K562 (cell line): ENCODE data around the gene OSBP2. TPM values are rescaled to one million over a fixed set of nuclear protein-coding genes. Genes with fewer than 3 reads are reported as not detected.

Experiments
- ATAC-seq: fragments of 200-7000 bp; cut with Tn5 transposase; 3 replicates; pipeline ENCODE4 v1.9.1; 2020; ENCODE audit warnings: moderate library complexity
- BruUV-seq: library from RNA; stranded (reverse); fragments of 400-500 nt; replicated peaks from 2 replicates; lab custom pipeline; 2021; lab: Mats Ljungman, UMichigan
- CTCF ChIA-PET: fragments of 300-600 bp; formaldehyde crosslinking; extraction: SDS; loops from one replicate; lab custom pipeline; 2021; ENCODE audit warnings: low intra/inter-chr PET ratio; lab: Yijun Ruan, JAX
- POLR2A ChIA-PET: fragments of 300-600, 350-650 bp; sonication (Branson Sonifier 250); formaldehyde crosslinking; extraction: SDS; loops from one replicate; lab custom pipeline; 2021; ENCODE audit warnings: antibody characterized with exemption, inconsistent platforms; lab: Yijun Ruan, JAX
- DNase-seq, 4 experiments: peaks; one replicate each; pipeline versions ENCODE4 v3.0.0 to v3.0.0-alpha.2; 2011 to 2018; ENCODE audit warnings: low spot score in 3 of 4, mixed read lengths in 3 of 4; ENCODE audit errors: extremely low read depth in 1 of 4
- FAIRE-seq: peaks from 2 replicates; lab custom pipeline; 2011; peaks lifted over from hg19 to GRCh38; lab: Jason Lieb, UNC
- H2AFZ ChIP-seq: 2 replicates; pipeline ENCODE4 v1.6.0; 2011; ENCODE audit warnings: low read depth, low read length, control low read depth, inconsistent platforms
- H3K27ac ChIP-seq: fragments of 200-600 bp; 3 replicates; pipeline ENCODE4 v1.8.0; 2011; ENCODE audit warnings: low read depth, mild to moderate bottlenecking, control low read depth, inconsistent platforms, low read length, moderate library complexity, mixed read lengths; ENCODE audit errors: extremely low read depth
- H3K27me3 ChIP-seq, 2 experiments: fragments of 300-600 bp in 1 of 2; 2 replicates in 1 of 2; 3 replicates in 1 of 2; pipeline versions ENCODE4 v1.6.0 to v1.8.0; 2011; ENCODE audit warnings: inconsistent platforms in 2 of 2, low read length in 2 of 2, mild to moderate bottlenecking in 1 of 2, mixed read lengths in 1 of 2, moderate library complexity in 1 of 2; ENCODE audit not compliant: control insufficient read depth in 2 of 2, insufficient read depth in 2 of 2
- H3K36me3 ChIP-seq: fragments of 300-600 bp; 3 replicates; pipeline ENCODE4 v1.8.0; 2011; ENCODE audit warnings: mild to moderate bottlenecking, low read length, inconsistent platforms; ENCODE audit not compliant: control insufficient read depth, insufficient read depth
- H3K4me1 ChIP-seq, 2 experiments: fragments of 200-600 bp in 1 of 2; replicated peaks in 1 of 2; 2 replicates in 1 of 2; 3 replicates in 1 of 2; pipeline versions ENCODE4 v1.5.1 to v1.8.0; 2011; ENCODE audit warnings: inconsistent platforms in 2 of 2, low read length in 2 of 2, mild to moderate bottlenecking in 1 of 2, mixed read lengths in 1 of 2, moderate library complexity in 1 of 2; ENCODE audit not compliant: control insufficient read depth in 2 of 2, insufficient read depth in 2 of 2
- H3K4me2 ChIP-seq: 2 replicates; pipeline ENCODE4 v1.6.1; 2011; ENCODE audit warnings: low read length, control low read depth, inconsistent platforms, mixed read lengths; ENCODE audit not compliant: insufficient read depth
- H3K4me3 ChIP-seq: fragments of 200-600 bp; sonication (generic), shearing (Covaris generic); 2 replicates; pipeline ENCODE4 v1.5.1; 2016; ENCODE audit warnings: control low read depth, inconsistent platforms
- H3K79me2 ChIP-seq: fragments of 200-600 bp; 3 replicates; pipeline ENCODE4 v1.8.0; 2011; ENCODE audit warnings: low read length, inconsistent platforms; ENCODE audit not compliant: control insufficient read depth, insufficient read depth
- H3K9ac ChIP-seq, 2 experiments: 2 replicates each; pipeline versions ENCODE4 v1.6.0 to v1.6.1; 2011; ENCODE audit warnings: low read depth in 2 of 2, low read length in 2 of 2, control low read depth in 1 of 2, inconsistent platforms in 1 of 2, mild to moderate bottlenecking in 1 of 2, mixed read lengths in 1 of 2; ENCODE audit not compliant: insufficient read depth in 1 of 2
- H3K9me1 ChIP-seq: one replicate; pipeline ENCODE4 v1.6.0; 2011; ENCODE audit warnings: inconsistent platforms, mild to moderate bottlenecking, low read length, moderate library complexity; ENCODE audit not compliant: control insufficient read depth, insufficient read depth
- H3K9me3 ChIP-seq: replicated peaks from 2 replicates; pipeline ENCODE4 v1.5.1; 2011; ENCODE audit warnings: low read depth, low read length, inconsistent platforms; ENCODE audit not compliant: control insufficient read depth, insufficient read depth
- H4K20me1 ChIP-seq: replicated peaks from 2 replicates; pipeline ENCODE4 v1.6.1; 2011; ENCODE audit warnings: low read length, inconsistent platforms, mixed read lengths; ENCODE audit not compliant: control insufficient read depth, insufficient read depth
- ARID2 ChIP-seq: fragments of 450-650 bp; IDR thresholded peaks from 2 replicates; pipeline ENCODE4 v1.6.1; 2017; ENCODE audit warnings: antibody characterized with exemption, mild to moderate bottlenecking
- CC2D1A ChIP-seq: fragments of 450-650 bp; IDR thresholded peaks from 2 replicates; pipeline ENCODE4 v1.6.1; 2017; ENCODE audit warnings: mild to moderate bottlenecking
- CTCF ChIP-seq, 3 experiments: IDR thresholded peaks in 2 of 3; conservative IDR thresholded peaks in 1 of 3; 2 replicates each; pipeline ENCODE4 v1.5.1; 2011 to 2012; ENCODE audit warnings: low read length in 3 of 3, mild to moderate bottlenecking in 3 of 3, control low read depth in 2 of 3, improper control_type of control experiment in 1 of 3, inconsistent platforms in 1 of 3, low read depth in 1 of 3, mixed read lengths in 1 of 3, moderate library complexity in 1 of 3; ENCODE audit not compliant: insufficient read depth in 2 of 3
- ELF2 ChIP-seq: fragments of 250-450 bp; sonication (Bioruptor Pico); IDR thresholded peaks from 2 replicates; pipeline ENCODE4 v1.5.0; 2021; ENCODE audit warnings: mild to moderate bottlenecking
- ETS1 ChIP-seq: conservative IDR thresholded peaks from 2 replicates; pipeline ENCODE4 v1.6.1; 2011; ENCODE audit warnings: low read depth, mild to moderate bottlenecking, low read length; ENCODE audit not compliant: control insufficient read depth
- ETV1 ChIP-seq: fragments of 450-650 bp; conservative IDR thresholded peaks from 2 replicates; pipeline ENCODE4 v1.6.1; 2016; ENCODE audit warnings: missing genetic modification characterization, control low read depth, low read depth, missing compliant biosample characterization
- EZH2 ChIP-seq: IDR thresholded peaks from 2 replicates; pipeline ENCODE4 v1.6.1; 2012; ENCODE audit warnings: low read depth, mild to moderate bottlenecking, inconsistent platforms, low read length, borderline replicate concordance
- GATAD2B ChIP-seq: fragments of 450-650 bp; IDR thresholded peaks from 2 replicates; pipeline ENCODE4 v1.6.1; 2017; ENCODE audit warnings: mild to moderate bottlenecking, borderline replicate concordance
- PTBP1 ChIP-seq: fragments of 200-400 bp; formaldehyde crosslinking; IDR thresholded peaks from 2 replicates; pipeline ENCODE4 v1.6.1; 2017; ENCODE audit warnings: low read depth, low read length
- SMC3 ChIP-seq: conservative IDR thresholded peaks from 2 replicates; pipeline ENCODE4 v1.6.1; 2011; ENCODE audit warnings: low read depth, low read length, improper control_type of control experiment; ENCODE audit not compliant: insufficient read depth
- SRSF9 ChIP-seq: fragments of 200-400 bp; formaldehyde crosslinking; IDR thresholded peaks from 2 replicates; pipeline ENCODE4 v1.6.1; 2017; ENCODE audit warnings: low read depth, low read length, borderline replicate concordance
- STAG1 ChIP-seq: sonication (generic); formaldehyde crosslinking; IDR thresholded peaks from 2 replicates; pipeline ENCODE4 v1.5.0; 2020; ENCODE audit warnings: missing genetic modification reagents, borderline replicate concordance
- THAP12 ChIP-seq: fragments of 250-450 bp; sonication (Bioruptor Pico); IDR thresholded peaks from 2 replicates; pipeline ENCODE4 v1.9.0; 2021; ENCODE audit warnings: mild to moderate bottlenecking, inconsistent platforms
- XRCC4 ChIP-seq: IDR thresholded peaks from one replicate; pipeline ENCODE4 v1.6.1; 2011; ENCODE audit not compliant: insufficient read depth, insufficient read length; ENCODE audit errors: extremely low read depth
- WGBS: fragments of 100-300 bp; shearing (Covaris generic); methylation state at CpG from one replicate; pipeline ENCODE4 v1.1.6; 2016; ENCODE audit warnings: low coverage, mixed read lengths; ENCODE audit not compliant: insufficient coverage; ENCODE audit errors: missing lambda C conversion rate; 5-methylcytosine and 5-hydroxymethylcytosine counted together
- in situ Hi-C: fragments of 300-500 bp; cut with MboI; formaldehyde crosslinking; loops from 4 replicates; pipeline ENCODE4 v1.15.0; 2018; ENCODE audit warnings: inconsistent platforms, mixed read lengths
- intact Hi-C: fragments of 100-400 bp; cut with micrococcal nuclease; formaldehyde crosslinking; loops from 2 replicates; pipeline ENCODE4 v1.14.2; 2022
- polyA plus RNA-seq, 8 experiments: library from polyadenylated mRNA; depleted of rRNA in 4 of 8; stranded (reverse) in 5 of 8; unstranded in 3 of 8; fragments of >200 nt; fragmentation: Nextera tagmentation in 2 of 8; fragmentation: Illumina TruSeq in 1 of 8; extraction: Ambion mirVana in 2 of 8; extraction: Trizol in 1 of 8; gene quantifications; 2 replicates each; pipeline versions ENCODE4 v1.2.1 to v1.2.3, GENCODE V29; 2011 to 2014; ENCODE audit warnings: inconsistent platforms in 1 of 8, missing spikeins in 1 of 8
- total RNA-seq, 7 experiments: library from RNA; depleted of rRNA in 6 of 7; stranded (reverse); fragments of >200 nt in 6 of 7; fragmentation: Illumina TruSeq in 2 of 7; extraction: Trizol in 2 of 7; gene quantifications; 2 replicates each; pipeline versions ENCODE4 v1.2.1 to v1.2.3, GENCODE V29; 2011 to 2021; ENCODE audit warnings: low replicate concordance in 1 of 7

OSBP2 gene
- total and polyA plus RNA-seq, 9 of the 15 experiments (the other 6 are each of a cell fraction or from before 2014, with no cell fraction given), result 0.52 to 29.5 (median 21.6) TPM

GRCh38 chr22:30763815-30764673, 69.4 kb downstream of the OSBP2 start:
- Histone ChIP-seq H2AFZ (no peak overlapping the region), H3K9ac (no peak overlapping the region), H3K4me2 (no peak overlapping the region), H3K4me3 (no peak overlapping the region), H3K9me1 (no peaks in the 10 kb centered on the region), H3K36me3 (no peaks in the 10 kb centered on the region), H3K4me1 (no peaks in the 10 kb centered on the region; a peak in 1 of 5 replicates), H3K79me2 (no peaks in the 10 kb centered on the region), H3K27me3 (peaks cover 0 to 9% of the 10 kb centered on the region in 2 experiments; a peak in 1 of 5 replicates), H3K9me3 (no peaks in the 10 kb centered on the region), H4K20me1 (no peaks in the 10 kb centered on the region; the same call in 1 of the 2 replicates), H3K27ac (no peak overlapping the region)
- FAIRE-seq (peak; percentile 79), DNase-seq (peak; percentile 49 to 75 (median 57)), ATAC-seq (peak; percentile 80)
- intact Hi-C loops, result loop anchor here (1.0 to 5.0 kb wide), 3 partner anchors 126 to 388 kb away; no protein-coding TSS in a partner anchor
- POLR2A ChIA-PET, result interaction anchor here (0.9 kb wide), 1 partner anchor 158 kb away, joined by 3 read pairs; no protein-coding TSS in a partner anchor
- no TSS peak for BruUV-seq
- 12% methylated on average over 8 of the region's 12 CpGs for WGBS
- CTCF ChIA-PET, result interaction anchor here (0.6 to 2.1 kb wide), 7 partner anchors 118 to 509 kb away, joined by 3 to 16 read pairs (median 3); no protein-coding TSS in a partner anchor
- in situ Hi-C loops, result loop anchor here (10.0 kb wide), 1 partner anchor 321 kb away; the partner anchor contains the start of gene SMTN
- TF ChIP-seq SMC3 (peak; percentile 64; the same call in 1 of the 2 replicates), SRSF9 (no peak), CTCF (IDR thresholded peaks at IDR 0.05 in 2 of 3, conservative IDR thresholded peaks at IDR 0.05 in 1 of 3; ENCODE audit: insufficient read depth in 2 of 3, low read depth in 1 of 3, low read length in 3 of 3) (peak; percentile 67 to 80 (median 75)), ETV1 (tag) (no peak), ELF2 (no peak), STAG1 (CRISPR knock-in tag) (peak; percentile 67; the same call in 1 of the 2 replicates), ARID2 (0 out of 2 replicates have a peak, but pooled peaks have one; percentile 20), ETS1 (no peak), CC2D1A (peak; percentile 30; the same call in 1 of the 2 replicates), XRCC4 (no peak), PTBP1 (no peak), EZH2 (no peak), GATAD2B (no peak), THAP12 (CRISPR knock-in tag) (no peak)
